Thyroid gland (tissue), 4 donors: Measurements from ENCODE around the gene ARHGEF37. TPM values are rescaled to one million over a fixed set of nuclear protein-coding genes. Genes with fewer than 3 reads are reported as not detected.

Experiments used
- DNase-seq, 2 donors: peaks; one replicate each; pipeline ENCODE4 v3.0.0-alpha.2; 2019
- H3K27ac ChIP-seq, 3 donors: fragments of 200-600 bp; sonication (generic); 1 replicate in 2 of 3; 2 replicates in 1 of 3; pipeline ENCODE4 v1.5.1; 2016 to 2019; ENCODE audit warnings: mild to moderate bottlenecking in 1 of 3, moderate library complexity in 1 of 3
- H3K27me3 ChIP-seq: fragments of 200-600 bp; sonication (generic); one replicate; pipeline ENCODE4 v1.5.1; 2019
- H3K36me3 ChIP-seq, 2 donors: fragments of 200-600 bp; sonication (generic); one replicate each; pipeline ENCODE4 v1.5.1; 2016 to 2019
- H3K4me1 ChIP-seq, 2 donors: fragments of 200-600 bp; sonication (generic); one replicate each; pipeline ENCODE4 v1.5.1; 2017 to 2019
- H3K4me3 ChIP-seq, 3 donors: fragments of 200-600 bp; sonication (generic); replicated peaks in 1 of 3; 1 replicate in 2 of 3; 2 replicates in 1 of 3; pipeline ENCODE4 v1.5.1; 2016; ENCODE audit warnings: mild to moderate bottlenecking in 1 of 3
- H3K9me3 ChIP-seq: fragments of 200-600 bp; sonication (generic); one replicate; pipeline ENCODE4 v1.5.1; 2017
- POLR2A ChIP-seq, 2 donors: fragments of 450-650 bp; IDR thresholded peaks; one replicate each; pipeline ENCODE4 v1.6.1; 2017; ENCODE audit warnings: antibody characterized with exemption in 2 of 2, mild to moderate bottlenecking in 2 of 2, moderate library complexity in 1 of 2
- WGBS, 2 donors: methylation state at CpG; one replicate each; pipeline ENCODE4 v1.1.5; 2017; 5-methylcytosine and 5-hydroxymethylcytosine counted together
- intact Hi-C: fragments of 100-400 bp; cut with DNase I; formaldehyde crosslinking; loops from one replicate; pipeline ENCODE4 v1.15.1; 2023
- total RNA-seq, 4 donors: library from RNA; depleted of rRNA; stranded (reverse); fragments of >200 nt; gene quantifications; one replicate each; pipeline ENCODE4 v1.2.3, GENCODE V29; 2016
- TF ChIP-seq, protein P1 (sequence below), 6 experiments: fragments of 200-600 bp in 3 of 6; fragments of 450-650 bp in 3 of 6; sonication (generic) in 3 of 6; IDR thresholded peaks; one replicate each; pipeline ENCODE4 v1.5.1; 2016 to 2019; ENCODE audit warnings: antibody characterized with exemption in 6 of 6, mild to moderate bottlenecking in 2 of 6, inconsistent platforms in 1 of 6, moderate library complexity in 1 of 6

The ARHGEF37 gene
- total RNA-seq, 4 donors from 2014 or later = 4.4 to 6.2 (median 5.5) TPM

DNA sequence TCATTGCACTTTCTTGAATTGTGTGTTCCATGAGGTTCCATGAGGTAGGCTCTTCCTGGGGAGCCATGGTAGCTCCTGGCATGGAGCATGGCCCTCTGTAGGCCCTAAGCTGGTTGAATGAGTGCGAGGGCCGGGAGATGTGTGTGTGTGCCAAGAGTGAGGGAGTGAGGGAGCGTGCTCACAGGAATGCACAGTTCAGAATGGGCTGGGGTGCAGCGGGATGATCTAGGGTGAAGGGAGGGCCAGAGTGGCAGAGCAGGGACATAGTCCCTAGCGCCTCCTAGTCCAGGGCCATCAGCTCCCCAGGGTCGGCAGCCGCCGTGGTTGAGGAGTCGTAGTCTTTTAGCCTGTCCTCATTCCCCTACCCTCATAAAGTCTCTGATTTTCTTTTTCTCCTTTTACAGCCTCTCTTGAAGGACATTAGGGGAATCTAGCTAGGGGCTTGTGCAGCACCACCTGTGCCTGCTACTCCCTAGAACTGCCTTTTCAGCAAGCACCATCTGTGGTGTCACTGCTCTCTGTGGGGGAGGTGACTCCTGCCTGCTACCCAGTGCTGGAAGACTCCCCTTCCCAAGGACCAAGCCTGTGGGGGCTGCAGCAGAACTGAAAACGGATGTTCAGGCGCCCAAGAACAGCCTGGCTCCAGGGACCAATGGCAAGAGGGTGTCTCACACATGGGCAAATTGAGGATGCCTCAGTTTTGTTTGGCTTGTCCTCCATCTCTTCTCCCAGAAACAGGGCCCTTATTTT, 83.5 kb downstream of the ARHGEF37 start:
- H3K9me3 ChIP-seq = no peaks in the 10 kb centered on the region
- no peaks in the 10 kb centered on the region for H3K4me1 ChIP-seq
- DNase-seq = no peak
- no peak for TF ChIP-seq POLR2A (IDR thresholded peaks at IDR 0.05)
- TF ChIP-seq, protein P1, sequence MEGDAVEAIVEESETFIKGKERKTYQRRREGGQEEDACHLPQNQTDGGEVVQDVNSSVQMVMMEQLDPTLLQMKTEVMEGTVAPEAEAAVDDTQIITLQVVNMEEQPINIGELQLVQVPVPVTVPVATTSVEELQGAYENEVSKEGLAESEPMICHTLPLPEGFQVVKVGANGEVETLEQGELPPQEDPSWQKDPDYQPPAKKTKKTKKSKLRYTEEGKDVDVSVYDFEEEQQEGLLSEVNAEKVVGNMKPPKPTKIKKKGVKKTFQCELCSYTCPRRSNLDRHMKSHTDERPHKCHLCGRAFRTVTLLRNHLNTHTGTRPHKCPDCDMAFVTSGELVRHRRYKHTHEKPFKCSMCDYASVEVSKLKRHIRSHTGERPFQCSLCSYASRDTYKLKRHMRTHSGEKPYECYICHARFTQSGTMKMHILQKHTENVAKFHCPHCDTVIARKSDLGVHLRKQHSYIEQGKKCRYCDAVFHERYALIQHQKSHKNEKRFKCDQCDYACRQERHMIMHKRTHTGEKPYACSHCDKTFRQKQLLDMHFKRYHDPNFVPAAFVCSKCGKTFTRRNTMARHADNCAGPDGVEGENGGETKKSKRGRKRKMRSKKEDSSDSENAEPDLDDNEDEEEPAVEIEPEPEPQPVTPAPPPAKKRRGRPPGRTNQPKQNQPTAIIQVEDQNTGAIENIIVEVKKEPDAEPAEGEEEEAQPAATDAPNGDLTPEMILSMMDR (IDR thresholded peaks at IDR 0.05) = no peak
- H3K27me3 ChIP-seq = no peaks in the 10 kb centered on the region
- H3K36me3 ChIP-seq = no peaks in the 10 kb centered on the region
- intact Hi-C loops = no loop called here
- 80 to 93% methylated on average over 11 of the region's 11 CpGs for WGBS, 2 donors
- no peak overlapping the region for H3K27ac ChIP-seq
- no peak overlapping the region for H3K4me3 ChIP-seq

DNA sequence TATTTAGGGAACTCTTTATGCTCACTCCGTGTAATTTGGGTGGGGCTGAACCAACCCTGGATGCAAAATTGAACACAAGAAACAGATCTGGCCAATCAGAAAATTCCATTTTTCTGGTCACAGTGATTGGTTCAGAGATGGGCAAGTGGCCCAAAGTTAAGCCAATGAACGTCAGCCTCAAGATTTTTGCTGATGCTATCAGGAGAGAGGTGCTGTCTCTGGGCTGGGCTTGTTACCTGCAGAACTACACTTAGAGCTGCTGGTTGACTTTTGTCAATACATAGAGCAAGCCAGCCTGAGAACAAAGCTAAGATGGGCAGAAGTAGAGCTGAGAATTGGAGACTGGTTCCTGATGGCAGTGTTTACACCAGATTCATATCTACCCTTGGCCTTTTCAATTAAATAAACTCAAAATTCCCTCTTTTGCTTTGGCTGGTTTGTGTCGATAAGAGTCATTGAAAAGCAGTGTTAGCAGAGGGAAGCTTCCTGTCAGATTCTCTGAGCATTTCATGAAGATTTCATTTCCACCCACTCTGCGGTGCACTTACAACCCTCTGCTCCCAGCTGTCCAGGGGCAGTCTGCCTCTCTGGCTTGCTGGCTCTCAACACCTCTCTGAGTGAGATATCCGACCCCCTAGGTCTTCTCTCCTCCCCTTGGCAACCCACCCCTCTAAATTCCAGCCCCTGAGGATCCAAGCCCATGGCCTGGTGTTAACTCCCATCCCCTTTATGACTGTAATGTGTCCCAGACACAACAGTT, 84.3 kb downstream of the ARHGEF37 start:
- Histone ChIP-seq H3K27me3 (no peaks in the 10 kb centered on the region), H3K4me1 (no peaks in the 10 kb centered on the region), H3K9me3 (no peaks in the 10 kb centered on the region), H3K27ac (no peak overlapping the region), H3K4me3 (no peak overlapping the region), H3K36me3 (no peaks in the 10 kb centered on the region)
- intact Hi-C loops = no loop called here
- TF ChIP-seq, protein P1 (IDR thresholded peaks at IDR 0.05) = no peak
- TF ChIP-seq POLR2A (IDR thresholded peaks at IDR 0.05) = no peak
- WGBS, 2 donors = 51 to 67% methylated on average over 5 of the region's 5 CpGs
- no peak for DNase-seq

DNA sequence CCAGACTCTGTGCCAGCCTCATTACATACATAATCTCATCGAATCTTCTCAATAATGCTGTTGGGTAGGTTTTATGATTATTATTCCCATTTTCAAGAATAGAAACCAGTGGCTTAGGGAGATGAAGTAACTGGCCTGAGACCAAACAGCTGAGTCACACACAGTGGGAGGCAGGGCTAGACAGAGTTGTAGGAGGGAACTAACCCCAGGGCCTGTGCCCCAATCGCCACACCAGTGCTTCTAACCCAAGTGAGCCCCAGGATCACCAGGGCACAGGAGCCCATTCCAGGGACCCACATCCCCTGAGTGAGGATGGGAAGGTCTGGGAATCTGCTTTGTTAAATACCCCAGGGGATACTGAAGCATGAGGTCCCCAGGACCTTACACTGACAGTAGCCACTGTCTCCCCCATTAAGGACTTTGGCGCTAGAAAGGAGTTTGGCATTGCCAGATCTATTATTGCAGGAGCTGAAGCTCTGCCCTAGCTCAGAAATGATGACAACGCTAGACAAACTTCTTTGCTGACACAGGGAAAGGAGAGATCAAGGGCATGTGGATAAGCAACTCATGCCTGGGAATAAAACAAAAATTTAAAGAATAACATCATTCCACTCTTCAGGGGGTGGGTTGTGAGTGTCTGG, 85.0 kb downstream of the ARHGEF37 start:
- H3K27ac ChIP-seq = no peak overlapping the region
- H3K36me3 ChIP-seq = no peaks in the 10 kb centered on the region
- no peak for DNase-seq
- no peaks in the 10 kb centered on the region for H3K4me1 ChIP-seq
- no peak overlapping the region for H3K4me3 ChIP-seq
- H3K27me3 ChIP-seq = no peaks in the 10 kb centered on the region
- TF ChIP-seq POLR2A (IDR thresholded peaks at IDR 0.05) = no peak
- TF ChIP-seq, protein P1 (IDR thresholded peaks at IDR 0.05) = no peak
- H3K9me3 ChIP-seq = no peaks in the 10 kb centered on the region
- WGBS, 2 donors = 79 to 80% methylated on average over 4 of the region's 4 CpGs
- intact Hi-C loops = no loop called here

DNA sequence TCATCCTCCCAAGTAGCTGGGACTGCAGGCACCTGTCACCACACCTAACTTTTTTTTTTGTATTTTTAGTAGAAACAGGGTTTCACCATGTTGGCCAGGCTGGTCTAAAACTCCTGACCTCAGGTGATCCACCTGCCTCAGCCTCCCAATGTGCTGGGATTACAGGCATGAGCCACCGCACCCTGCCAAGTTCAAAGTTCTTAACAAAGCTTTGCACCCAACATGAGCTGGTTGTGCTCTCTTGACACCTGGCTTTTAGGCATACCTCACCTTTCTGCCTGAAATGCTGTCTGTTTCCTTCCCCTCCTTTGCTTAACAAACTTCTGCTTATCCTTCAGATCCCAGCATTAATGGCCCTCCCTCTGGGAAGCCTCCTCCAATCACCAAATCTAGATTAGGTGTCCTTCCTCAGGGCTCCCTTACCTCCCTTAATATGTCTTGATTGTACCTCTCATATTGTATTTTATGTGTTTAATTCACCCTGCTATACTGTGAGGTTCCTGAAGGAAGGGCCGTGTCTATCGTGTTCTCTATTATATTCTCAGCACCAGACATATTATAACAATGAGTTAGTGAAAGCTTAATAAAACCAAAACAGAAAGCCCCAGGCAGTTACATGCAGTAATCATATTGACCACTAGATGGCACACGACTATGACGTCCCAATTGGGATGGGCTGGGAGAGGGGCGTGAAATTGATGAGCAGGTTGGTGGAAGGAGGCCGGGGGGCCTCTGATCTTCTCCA, 86.0 kb downstream of the ARHGEF37 start:
- TF ChIP-seq, protein P1 (IDR thresholded peaks at IDR 0.05) = peak; percentile 38 to 70 (median 56)
- no peak for TF ChIP-seq POLR2A (IDR thresholded peaks at IDR 0.05)
- 28 to 33% methylated on average over 7 of the region's 7 CpGs for WGBS, 2 donors
- Histone ChIP-seq H3K4me3 (no peak overlapping the region), H3K9me3 (no peaks in the 10 kb centered on the region), H3K4me1 (no peaks in the 10 kb centered on the region), H3K27ac (no peak overlapping the region), H3K27me3 (no peaks in the 10 kb centered on the region), H3K36me3 (no peaks in the 10 kb centered on the region)
- no peak for DNase-seq
- intact Hi-C loops = no loop called here
